HG02970 (cell line): ENCODE measurements around the gene TBC1D4.

Experiments used
- ATAC-seq: cut with Tn5 transposase; IDR thresholded peaks from one replicate; pipeline ENCODE4 v1.9.1; 2021; ENCODE audit warnings: mild to moderate bottlenecking, moderate library complexity, moderate number of reproducible peaks; ENCODE audit not compliant: unreplicated experiment, low FRiP score

TBC1D4 gene, protein sequence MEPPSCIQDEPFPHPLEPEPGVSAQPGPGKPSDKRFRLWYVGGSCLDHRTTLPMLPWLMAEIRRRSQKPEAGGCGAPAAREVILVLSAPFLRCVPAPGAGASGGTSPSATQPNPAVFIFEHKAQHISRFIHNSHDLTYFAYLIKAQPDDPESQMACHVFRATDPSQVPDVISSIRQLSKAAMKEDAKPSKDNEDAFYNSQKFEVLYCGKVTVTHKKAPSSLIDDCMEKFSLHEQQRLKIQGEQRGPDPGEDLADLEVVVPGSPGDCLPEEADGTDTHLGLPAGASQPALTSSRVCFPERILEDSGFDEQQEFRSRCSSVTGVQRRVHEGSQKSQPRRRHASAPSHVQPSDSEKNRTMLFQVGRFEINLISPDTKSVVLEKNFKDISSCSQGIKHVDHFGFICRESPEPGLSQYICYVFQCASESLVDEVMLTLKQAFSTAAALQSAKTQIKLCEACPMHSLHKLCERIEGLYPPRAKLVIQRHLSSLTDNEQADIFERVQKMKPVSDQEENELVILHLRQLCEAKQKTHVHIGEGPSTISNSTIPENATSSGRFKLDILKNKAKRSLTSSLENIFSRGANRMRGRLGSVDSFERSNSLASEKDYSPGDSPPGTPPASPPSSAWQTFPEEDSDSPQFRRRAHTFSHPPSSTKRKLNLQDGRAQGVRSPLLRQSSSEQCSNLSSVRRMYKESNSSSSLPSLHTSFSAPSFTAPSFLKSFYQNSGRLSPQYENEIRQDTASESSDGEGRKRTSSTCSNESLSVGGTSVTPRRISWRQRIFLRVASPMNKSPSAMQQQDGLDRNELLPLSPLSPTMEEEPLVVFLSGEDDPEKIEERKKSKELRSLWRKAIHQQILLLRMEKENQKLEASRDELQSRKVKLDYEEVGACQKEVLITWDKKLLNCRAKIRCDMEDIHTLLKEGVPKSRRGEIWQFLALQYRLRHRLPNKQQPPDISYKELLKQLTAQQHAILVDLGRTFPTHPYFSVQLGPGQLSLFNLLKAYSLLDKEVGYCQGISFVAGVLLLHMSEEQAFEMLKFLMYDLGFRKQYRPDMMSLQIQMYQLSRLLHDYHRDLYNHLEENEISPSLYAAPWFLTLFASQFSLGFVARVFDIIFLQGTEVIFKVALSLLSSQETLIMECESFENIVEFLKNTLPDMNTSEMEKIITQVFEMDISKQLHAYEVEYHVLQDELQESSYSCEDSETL (N-terminal part only)

DNA sequence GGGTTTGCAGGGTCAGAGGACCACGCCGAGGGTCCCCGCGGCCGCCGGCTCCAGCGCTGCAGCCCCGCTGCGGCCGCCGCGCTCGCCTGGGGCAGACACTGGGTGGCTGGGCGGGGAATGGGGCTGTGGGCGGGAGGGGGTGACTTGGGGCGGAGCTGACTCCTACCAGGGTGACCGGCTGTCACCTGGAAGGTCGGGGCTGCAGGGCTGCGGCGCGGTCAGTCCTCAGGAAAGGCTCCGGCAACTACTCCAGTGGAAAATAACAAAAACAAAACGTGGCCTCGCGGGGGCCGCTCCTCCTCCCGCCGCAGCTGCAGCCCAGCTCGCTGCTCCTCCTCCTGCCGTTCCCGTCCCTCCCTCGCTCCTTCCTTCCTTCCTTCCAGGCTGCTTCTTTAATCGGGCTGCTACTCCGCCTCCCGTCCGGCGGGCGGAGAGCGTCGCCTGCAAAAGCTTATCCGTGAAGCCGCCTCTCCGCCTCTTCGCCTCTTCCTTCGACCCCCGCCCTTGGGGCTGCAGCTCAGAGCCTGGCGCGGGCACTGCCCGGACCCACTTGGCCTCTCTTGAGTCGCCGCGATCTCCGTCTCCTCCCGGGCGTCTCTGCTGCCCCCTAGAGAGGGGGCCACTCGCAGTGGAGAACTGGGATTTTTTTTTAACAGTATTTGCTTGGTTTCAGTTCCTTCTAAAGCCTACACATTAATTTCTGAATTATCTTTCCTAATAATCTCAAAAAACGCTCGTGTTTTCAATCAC, at the start of gene TBC1D4:
Gene TBC1D4, minus strand, starts transcription at position 100 of the 750 bp plus-strand sequence. CDS start 402 bp downstream, outside the sequence.
- ATAC-seq = peak; percentile 73

DNA sequence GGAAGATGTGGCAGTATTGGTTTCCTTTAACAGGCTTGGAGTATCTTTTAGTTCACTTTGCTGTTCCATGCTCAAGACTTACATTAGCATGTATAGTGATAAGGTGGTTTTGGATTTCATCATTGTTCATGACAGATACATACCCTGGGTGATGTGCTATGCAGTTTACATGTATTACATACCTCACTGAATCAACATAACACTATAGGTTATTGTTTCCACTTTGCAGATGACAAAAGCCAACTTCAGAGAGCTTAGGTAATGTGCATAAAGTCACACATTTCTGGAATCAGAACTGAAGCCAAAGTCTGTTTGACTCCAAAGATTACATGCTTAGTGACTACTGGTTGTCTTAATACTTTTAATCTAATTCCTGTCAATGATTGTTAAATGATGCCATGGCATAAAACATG, 48.6 kb upstream of the TBC1D4 start:
- no peak for ATAC-seq

DNA sequence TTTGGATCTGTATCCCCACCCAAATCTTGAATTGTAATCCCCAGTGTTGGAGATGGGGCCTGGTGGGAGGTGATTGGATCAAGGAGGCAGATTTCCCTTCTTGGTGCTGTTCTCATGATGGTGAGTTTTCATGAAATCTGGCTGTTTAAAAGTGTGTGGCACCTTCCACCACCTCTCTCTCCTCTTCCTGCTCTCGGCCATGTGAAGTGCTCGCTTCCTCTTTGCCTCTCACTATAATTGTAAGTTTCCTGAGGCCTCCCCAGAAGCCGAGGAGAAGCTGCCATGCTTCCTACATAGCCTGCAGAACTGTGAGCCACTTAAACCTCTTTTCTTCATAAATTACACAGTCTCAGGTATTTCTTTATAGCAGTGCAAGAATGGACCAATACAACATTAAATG, 40.0 kb upstream of the TBC1D4 start:
- ATAC-seq = no peak

DNA sequence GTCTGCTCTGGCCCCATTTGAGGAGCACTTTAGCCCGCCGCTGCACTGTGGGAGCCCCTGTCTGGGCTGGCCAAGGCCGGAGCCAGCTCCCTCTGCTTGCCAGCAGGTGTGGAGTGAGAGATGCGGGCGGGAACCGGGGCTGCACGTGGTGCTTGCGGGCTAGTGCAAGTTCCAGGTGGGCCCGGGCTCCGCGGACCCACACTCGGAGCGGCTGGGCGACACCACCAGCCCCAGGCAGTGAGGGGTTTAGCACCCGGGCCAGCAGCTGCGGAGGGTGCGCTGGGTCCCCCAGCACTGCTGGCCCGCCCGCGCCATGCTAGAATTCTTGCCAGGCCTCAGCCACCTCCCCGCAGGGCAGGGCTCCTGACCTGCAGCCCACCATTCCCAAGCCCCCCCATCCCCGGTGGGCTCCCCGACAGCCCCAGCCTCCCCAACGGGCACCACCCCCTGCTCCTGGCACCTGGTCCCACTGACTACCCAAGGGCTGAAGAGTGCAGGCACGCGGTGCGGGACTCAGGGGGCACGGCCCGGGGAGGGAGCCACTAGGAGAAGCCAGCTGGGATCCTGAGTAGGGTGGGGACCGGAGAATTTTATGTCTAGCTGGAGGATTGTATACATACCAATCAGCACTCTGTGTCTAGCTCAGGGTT, 36.6 kb upstream of the TBC1D4 start:
- ATAC-seq = no peak

DNA sequence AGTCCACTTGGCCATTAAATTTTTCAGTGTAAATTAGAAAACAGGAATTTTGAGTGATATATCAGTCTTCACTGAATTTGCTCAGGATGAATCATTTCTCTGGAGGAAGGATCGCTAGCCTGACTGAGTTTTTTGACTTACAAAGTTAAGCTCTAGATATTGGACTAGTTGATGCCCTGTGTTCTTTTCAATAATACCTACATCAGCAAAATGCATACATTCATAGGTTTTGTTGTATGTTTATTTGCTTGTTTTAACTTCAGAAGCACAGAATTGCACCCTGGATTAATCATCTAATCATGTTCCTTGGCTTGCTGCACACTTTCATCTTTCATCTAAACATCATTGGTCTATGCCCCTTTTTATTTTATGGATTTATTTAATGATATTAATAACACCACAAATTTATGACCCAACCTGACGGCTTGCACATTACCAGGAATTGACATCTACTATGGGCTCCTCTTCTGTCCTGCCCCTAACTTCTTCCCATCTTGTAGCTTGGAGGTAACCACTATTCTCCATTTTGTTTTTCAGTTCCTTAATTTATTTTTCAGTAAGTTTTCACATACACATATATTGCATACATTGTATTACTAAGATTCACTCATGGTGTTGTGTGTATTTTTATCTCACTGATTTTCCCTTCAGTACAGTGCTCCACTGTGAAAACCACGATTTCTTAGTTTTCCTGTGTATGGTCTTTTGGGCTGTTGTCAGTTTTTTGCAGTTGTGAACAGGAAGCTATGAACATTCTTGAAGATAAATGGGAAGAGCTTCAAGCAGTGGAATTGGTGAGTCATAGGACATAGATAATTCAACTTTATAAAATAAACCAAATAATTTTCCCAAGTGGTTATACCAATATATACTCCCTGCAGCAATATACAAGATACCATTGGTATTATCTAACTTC, 32.4 kb upstream of the TBC1D4 start:
- no peak for ATAC-seq

DNA sequence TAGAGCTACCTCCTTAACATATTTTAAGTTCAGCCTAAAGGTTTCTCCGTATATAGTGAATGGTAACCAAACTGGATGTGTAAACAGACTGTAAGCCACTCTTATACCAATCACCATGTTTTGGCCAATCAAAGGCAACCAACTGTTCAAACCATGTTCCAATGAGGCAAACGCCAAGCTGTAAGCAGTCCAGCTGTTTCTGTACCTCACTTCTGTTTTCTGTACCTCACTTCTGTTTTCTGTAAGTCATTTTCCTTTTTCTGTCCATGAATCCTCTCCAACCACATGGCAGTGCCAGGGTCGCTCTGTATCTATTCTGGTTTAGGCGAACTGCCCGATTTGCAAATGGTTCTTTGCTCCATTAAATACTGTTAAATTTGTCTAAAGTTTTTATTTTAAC, 31.3 kb upstream of the TBC1D4 start:
- no peak for ATAC-seq

DNA sequence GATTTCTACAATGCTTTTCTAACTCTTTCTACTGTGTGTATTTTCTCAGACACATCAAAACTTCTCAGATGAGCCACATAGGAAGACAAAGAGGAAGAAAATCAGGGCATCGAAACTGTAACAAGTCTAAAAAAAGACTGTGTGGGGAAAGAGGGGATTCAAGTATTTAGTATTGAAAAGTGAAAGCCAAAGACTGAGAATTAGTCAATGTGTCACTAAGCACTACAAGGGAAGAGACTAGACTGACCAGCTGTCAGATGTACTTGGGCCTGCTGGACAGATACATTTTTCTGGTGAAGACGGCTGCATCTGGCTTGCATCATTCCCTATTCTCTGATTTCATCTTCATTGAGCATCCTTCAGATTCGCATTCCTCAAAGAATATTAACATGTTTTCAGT, 30.3 kb upstream of the TBC1D4 start:
- no peak for ATAC-seq

DNA sequence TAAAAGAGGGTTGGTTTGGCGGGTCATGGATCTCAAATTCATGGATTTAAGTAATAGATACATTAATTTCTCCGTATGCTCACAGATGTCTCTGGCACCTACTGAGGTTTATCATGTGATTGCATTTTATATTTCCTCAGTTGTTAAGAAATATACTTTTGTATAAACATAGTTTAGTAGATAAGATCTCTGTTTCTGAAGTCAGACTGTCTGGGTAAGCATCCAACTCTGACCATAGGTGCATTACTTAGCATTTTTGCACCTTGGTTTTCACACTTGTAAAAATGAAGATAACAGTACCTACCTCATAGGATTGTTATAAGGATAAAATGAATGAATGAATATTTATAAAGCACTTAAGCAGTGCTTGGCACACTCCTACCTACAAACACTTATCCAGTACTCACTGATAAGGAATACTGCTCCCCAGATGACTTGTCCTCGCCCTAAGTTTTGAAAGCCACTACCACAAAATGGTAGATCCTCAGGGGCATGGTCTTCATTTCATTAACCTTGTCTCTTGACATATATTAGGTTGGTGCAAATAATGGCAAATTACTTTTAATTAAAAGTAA, 29.2 kb upstream of the TBC1D4 start:
- ATAC-seq = no peak

DNA sequence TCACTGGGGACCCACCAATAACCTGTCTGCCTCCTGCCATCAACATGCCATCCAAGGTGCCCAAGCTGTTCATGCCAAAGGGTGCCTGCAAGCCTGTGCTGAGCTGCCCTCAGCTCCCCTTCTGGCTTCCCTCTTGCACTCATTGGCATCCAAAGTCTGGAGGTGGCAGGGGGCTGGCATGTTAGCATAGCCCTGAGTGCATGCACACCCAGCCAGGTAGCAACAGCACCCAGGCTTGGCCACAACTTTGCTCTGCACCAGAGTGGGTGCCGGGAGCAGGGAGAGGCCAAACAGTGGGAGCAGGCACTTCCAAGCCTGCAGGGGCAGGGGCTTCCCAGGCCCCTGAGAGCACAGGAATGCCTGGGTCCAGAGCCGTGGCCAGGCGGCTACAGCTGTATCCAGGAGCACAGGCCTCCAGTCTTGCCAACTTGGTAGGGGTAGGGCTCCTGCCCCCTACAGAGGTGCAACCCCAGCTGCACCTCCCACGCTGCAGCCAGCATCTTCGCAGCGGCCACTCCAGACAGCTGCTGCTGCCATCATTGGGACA, 26.1 kb upstream of the TBC1D4 start:
- ATAC-seq = no peak

DNA sequence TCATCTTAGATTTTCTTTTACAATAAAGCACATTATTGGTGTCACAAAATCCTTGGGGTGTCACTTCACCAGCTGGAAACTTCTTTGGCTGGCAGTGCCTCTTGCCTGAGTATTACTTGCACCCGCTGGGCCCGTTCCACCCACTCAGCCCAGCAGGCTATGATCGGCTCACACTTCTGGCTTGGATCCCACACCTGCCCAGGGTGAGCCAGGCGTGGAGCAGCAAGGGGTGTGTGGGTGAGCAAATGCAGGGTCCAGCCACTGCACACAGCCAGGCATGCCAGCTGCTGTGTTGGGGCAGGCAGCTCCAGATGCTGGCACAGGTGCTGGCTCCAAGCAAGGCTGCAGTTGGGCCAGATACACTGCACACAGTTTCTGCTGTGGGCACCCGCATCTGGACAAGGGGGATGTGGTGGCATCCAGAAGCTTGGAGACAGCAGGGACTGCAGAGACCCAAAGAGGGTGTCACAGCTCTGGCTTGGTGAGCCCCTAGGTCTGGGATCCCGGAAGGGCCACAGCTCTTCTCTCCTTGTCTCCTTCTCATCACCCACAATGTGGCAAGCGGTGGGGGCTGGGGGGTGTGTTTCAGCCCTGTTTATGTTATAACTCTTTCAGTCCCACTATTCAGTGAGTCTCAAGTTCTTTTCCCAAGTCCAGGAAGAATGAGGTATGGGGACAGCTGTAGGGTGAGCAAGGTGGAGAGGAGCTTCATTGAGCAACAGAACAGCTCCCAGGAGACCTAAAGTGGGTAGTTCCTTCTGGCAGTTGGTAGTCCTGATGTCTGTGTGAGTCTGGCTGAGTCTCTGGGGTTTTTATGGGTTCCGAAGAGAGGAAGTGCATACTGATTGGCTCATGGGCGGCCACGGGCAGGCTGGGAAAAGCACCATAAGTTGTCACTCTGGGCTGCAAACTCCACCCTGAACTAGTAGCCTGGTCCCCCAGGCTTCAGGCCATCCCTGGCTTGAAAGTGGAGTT, 25.3 kb upstream of the TBC1D4 start:
- ATAC-seq = no peak

DNA sequence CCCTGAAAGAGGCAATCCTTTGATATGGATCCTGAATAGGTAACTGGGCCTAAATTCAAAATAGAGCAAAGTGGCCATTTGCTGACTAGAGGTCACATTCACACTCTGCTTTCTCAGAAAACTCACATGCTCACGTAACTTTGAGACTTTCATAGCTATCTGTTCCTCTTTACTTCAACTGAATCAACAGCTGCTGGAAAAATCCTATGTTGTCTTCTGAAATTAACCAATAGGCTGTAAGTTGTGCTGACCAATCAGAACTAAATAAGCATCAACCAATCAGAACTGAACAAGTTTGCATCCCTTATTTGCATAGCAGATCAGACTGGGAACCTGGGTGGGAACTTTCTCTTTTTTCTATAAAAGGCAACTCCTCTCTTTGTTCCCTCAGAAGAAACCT, 24.0 kb upstream of the TBC1D4 start:
- ATAC-seq = no peak

DNA sequence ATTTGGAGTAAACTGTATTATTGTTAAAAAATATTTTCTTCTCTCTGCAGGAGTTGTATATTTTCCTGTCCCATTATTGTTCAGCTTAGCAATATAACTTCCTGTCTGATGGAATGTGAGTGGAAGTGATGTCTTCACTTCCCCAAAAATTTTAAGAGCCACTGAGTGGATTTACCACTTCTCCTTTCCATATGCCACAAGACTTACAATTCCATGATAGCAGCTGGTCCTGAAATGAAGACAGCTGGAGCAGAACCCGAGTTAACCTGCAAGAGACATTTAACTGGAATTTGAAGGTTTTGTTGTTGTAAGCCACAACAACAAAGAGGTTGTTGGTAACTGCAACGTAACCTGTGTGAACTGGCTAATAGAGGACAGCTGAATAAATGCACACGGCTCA, 23.4 kb upstream of the TBC1D4 start:
- ATAC-seq = no peak

DNA sequence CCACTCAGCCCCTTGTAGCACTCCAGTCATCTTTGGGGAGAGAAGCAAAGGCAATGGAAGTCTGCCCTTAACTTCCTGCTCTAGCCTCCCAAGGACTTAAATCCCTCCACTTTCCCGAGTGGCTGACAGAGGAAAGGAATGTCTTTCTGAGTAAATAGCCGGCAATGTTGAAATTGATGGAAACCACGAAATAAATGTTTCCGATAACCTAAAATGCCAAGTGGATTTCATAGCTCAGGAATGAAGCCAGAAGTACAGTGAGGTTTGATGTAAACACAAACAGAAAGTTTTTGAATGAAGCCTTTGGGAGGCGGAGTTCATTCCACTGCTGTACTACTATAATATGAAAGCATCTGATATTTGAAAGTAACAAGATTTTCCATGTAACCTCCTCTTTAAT, 14.0 kb upstream of the TBC1D4 start:
- no peak for ATAC-seq

DNA sequence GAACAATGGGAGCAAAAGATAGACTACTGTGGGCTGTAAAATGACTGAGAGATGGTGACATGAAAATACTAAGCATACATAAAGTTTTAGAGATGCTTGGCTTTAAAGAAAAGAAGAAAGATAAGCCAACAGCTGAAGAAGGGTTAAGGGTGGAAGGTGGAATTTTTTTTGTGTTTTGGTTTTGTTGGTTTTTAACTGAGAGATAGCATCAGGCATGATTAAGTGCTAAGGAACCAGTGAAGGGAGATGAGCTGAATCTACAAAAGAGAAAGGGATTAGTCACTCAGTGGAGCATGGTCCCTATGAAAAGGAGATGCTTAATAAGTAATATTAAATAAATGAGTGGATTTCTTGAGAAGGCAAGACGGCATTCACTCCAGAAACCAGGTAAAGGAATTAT, 12.5 kb upstream of the TBC1D4 start:
- ATAC-seq = no peak

DNA sequence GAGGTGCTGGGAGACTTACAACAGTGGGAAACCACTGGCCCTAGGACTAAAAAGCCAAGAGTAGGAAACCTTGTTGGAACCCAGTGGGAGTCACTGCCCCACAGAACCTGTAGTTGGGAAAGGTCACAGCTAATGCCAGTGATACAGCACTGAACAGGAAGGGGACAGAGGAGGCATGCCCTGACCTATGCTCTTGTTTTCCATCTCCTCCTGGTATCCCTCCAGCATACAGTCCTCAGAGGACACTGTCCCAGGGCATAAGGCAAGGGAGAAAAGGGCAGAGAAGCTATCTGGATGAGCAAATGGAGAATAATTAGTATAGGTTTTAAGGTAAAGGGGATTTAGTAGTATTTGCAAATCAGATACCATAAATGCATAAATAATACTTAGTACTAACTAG, 11.2 kb upstream of the TBC1D4 start:
- ATAC-seq = no peak

DNA sequence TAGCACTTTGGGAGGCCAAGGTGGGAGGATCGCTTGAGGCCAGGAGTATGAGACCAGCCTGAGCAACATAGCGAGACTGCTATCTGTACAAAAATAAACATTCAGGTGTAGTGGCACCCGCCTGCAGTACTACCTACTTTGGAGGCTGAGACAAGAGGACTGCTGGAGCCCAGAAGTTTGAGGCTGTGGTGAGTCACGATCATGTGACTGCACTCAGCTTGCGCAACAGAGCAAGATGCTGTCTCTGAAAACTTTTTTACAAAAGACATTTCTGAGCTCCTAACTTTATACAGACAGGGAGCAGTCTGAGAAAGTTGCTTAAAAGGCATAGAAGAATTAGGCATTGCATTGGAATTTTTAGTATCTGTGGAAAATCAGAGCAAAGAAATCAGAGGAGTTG, 10.4 kb upstream of the TBC1D4 start:
- no peak for ATAC-seq

DNA sequence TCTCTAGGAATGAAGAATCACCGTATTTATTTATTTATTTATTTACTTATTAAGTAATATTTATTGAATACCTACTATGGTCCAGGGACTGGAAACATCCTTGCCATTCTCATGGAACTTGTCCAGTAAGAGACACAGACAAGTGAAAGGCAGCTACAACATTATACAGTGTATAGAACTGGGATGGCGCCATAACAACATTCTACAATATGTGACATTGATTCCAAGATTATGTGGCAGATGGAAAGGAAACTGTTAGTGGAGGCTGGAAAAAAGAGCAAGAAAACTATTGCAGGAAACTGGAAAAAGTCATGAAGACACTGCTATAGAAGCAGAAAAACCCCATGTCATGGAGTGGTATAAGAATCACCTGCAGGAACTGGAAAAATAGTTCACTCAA, 9.4 kb upstream of the TBC1D4 start:
- no peak for ATAC-seq
